Stimulated activated CD4-positive, alpha-beta T cell treated with anti-CD3 and anti-CD28 coated beads, Interleukin-1b, Interleukin-23, amount 100 ng/mL, for 1 hour (primary cell): ENCODE measurements around the gene MAMSTR.
"Not testable (repeated sequence)": the region's sequence is repeated elsewhere in the genome, so short reads cannot be mapped to it uniquely, and the experiment has no call there.

Source experiments
- DNase-seq, 2 donors: peaks; one replicate each; pipeline ENCODE4 v3.0.0-alpha.2; 2020; ENCODE audit warnings: low read depth in 2 of 2

Gene MAMSTR

DNA sequence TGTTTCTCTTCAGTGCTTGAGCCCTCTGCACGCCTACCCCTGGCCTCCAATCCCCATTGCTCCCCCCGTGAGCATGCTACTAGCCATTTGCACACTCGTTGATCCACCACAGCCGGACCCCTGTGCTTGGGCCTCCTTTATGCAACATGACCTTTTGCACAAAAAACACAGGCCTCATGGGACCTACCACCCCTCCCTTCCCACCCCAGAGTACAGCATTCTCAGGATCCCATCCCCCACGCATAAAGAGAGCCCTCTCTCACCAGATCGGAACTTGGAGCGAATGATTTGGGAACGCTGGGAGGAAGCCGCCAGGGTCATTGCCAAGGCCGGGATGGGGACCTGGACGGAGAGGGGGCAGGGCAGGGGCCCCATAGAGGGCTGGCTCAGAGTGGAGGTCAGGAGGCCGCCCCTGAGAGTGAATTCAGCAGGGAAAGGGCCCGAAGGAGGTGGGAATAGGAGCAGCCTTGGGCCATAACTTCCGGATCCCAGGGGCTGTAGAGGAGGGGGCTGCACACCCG, 754 bp downstream of the MAMSTR start:
- no peak for DNase-seq

- not testable (repeated sequence) for DNase-seq
These were observed 1.4 kb downstream of the MAMSTR start for GRCh38 chr19:48718106-48718505.

DNA sequence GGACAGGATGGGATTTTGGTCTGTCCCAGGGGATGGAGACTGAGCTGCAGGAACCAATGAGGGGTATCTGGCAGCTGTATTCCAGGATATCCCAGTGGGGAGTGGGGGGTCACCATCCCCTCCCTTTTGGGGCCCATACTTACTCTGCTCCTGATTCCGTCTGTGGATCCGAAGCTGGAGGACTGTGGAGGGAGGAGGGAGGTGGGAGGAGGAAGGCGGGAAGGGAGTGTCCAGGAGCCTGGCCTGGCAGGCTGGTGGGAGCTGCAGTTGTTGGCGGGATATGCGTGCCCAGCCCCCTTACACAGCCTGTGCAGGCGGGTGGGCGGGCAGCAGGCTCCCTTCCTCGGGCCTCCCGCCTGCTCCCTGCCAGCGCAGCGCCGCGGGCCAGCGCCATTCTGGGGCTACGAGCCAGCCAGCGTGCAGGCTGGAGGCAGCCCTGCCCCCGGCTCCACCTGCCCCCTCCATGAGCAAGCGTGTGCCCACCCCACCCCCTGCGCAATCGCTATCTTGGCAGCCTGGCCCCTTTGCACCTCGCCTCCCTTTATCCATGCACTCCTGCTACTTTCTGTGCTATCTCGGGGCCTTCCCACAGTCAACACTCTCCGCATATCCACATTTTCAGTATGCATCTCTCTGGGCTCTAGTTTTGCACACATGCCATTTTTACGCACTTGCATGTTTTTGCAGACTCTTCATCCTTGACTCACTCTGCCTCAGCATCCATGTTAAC, 2.8 kb downstream of the MAMSTR start:
- DNase-seq = no peak

DNA sequence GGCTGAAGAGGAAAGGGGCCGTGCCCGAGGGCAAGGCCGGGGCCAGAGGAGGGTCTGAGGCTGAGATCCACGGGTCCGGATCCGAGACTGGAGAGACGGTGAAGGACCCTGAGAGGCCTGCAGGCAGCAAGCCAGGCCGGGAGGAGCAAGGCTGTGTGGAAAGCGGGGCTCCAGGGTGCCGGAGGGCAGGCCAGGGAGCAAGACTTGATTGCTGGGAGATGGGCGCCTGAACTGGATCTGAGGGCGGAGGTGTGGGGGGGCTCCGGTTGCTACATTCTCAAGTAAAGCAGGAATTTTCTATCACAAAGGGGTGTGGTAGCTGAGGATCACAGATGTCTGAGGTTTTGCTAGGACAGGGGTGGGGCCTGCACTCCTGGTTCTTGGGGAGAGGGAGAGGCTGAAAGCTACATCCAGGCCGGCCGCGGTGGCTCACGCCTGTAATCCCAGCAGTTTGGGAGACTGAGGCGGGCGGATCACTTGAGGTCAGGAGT, 3.8 kb downstream of the MAMSTR start:
- no peak for DNase-seq

DNA sequence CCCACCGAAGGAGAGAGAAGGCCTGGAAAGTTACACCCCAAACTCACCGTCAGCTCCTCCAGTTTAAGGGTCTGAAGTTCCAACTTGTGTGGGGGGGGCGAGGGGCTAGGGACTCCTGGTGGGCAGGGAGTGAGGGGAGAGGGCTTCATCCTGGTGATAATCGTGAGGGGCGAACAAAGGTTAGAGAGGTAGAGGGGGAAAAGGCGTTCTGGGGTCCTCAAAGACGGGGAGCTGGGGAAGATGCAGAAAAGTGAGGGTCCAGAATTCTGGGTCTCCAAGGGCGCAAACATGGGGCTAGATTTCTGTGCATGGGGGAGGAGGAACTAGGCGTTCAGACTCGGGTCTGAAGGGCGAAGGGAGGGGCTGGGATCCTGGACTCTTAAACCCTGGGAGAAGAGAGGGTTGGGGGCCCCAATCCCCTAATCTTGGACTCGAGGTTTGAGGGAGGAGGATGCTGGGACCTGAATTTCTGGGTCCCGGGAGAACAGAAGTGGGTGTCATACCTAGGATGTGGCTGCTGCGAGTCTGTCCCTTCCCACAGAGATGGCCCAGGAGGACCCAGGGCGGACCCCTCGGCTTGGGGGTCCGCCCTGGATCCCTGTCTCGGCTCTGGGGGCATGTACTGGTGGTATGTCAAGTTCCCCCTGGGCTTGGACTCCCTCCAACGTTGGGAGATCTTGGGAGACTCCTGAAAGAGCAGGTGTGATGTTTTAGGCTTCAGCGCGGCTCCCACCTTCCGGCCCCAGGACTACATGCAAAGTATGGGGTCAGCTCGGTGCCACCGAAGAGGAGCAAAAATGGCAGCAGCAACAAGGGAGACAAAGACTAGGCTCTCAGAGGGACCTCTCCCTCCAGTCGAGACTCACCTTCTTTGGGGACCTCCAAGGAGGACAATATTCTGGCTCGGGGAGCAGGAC, 4.5 kb downstream of the MAMSTR start:
- DNase-seq = no peak

GRCh38 chr19:48713864-48714755, 5.4 kb downstream of the MAMSTR start:
- peak; percentile 92 to 94 for DNase-seq

DNA sequence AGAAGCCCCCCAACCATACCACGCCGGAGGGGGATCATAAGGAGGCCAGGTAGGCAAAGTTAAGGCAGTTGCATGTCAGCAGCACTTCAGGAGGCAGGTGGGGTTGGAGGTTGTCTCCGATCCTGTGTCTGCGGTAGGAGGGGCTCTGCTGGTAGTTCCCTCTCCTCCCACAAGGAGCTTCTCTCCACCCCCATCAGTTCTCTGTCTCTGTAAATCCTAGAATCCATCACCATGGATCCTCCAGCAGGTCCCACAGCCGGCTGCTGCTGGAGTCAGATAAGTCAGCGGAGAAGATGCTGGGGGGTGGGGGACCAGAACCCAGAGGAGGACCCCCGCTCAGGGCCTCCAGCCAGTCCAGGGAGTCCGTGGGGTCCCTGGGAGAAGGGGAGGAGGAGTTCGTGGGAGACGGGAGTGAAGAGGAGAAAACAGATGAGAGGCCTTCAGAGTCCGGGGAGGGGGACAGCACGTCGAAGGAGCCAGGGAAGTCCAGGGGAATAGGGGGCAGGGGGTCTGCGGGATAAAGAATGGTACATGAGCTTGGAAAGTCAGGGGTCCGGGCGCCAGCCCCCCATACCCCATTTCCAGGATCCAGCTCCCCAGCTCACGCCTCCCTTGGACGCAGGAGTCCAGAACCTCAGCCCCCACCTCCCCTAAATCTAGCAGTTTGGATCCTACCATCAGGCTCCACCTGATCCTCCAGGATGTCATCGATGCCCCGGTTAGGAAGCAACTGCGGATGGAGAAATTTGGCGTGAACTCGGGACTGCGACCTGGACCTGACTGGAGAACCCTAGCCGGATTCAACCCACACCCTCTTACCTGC, 6.3 kb downstream of the MAMSTR start:
- no peak for DNase-seq

GRCh38 chr19:48711106-48711662, 8.3 kb downstream of the MAMSTR start:
- no peak for DNase-seq

DNA sequence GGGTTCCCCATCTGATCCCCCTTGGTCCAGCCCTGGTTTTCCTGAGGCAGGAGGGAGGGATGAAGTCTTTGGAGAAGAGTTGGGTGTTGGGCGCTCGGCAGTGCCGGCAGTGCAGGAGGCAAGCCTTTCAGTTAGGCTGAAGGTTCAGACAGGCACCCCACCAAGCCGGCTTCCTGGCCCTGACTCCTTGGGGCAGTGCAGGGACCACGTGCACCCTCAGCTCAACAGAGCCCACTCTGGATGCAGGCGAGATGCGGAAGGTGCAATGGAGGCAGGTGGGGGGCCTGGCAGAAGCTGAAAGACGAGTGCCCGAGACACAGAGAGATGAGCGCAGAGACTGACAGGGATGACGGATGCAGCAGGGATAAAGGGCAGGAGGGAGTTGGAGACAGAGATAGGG, 11.1 kb downstream of the MAMSTR start:
- DNase-seq = no peak

- no peak for DNase-seq
These were observed 14.1 kb downstream of the MAMSTR start for GRCh38 chr19:48705431-48705830.

DNA sequence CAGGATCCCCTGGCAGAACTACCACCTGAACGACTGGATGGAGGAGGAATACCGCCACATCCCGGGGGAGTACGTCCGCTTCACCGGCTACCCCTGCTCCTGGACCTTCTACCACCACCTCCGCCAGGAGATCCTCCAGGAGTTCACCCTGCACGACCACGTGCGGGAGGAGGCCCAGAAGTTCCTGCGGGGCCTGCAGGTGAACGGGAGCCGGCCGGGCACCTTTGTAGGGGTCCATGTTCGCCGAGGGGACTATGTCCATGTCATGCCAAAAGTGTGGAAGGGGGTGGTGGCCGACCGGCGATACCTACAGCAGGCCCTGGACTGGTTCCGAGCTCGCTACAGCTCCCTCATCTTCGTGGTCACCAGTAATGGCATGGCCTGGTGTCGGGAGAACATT, 16.2 kb downstream of the MAMSTR start:
- DNase-seq = no peak

DNA sequence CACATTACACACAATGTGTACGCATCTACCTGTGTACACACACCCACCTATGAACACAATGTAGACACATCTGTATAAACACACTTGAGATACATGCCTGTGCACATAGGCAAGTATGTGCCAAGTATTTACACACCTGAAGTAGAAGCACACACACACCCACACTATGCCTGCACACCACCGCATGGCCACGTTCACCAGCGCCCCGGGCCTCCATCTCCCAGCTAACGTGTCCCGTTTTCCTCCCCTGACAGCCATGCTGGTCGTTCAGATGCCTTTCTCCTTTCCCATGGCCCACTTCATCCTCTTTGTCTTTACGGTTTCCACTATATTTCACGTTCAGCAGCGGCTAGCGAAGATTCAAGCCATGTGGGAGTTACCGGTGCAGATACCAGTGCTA, 16.8 kb downstream of the MAMSTR start:
- DNase-seq = no peak

- DNase-seq = no peak
These were observed 21.5 kb downstream of the MAMSTR start for GRCh38 chr19:48698046-48698445.

DNA sequence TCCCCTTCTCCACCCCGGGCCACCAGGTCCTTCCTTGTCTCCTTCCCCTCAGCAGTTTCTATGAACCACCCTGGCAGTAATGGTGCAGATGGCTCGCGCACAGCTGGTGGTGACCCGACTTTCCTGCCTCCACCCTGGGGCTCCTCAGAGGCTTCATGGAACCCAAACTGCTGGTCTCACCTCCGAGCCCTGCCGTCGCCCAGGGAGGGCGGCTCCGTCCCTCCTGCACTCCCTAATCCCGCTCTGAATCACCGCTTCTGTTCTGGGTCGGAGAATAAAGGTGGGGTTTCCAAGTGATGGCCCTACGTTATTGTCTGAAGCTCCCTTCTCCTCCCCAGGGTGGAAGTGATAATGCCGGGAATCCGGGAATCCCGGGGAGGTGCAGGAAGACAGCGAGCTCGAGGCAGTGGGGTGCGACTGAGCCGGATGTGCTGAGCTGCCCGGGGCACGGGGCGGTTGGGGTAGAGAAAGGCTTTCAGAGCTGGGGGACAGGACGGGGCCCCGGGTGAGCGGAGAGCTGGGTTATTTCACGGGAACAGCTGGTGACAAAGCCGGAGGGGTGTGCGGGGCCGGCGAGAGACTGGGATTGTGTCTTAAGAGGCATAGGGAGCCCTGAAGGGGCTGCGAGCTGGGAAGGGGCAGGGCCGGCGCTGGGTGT, 23.0 kb downstream of the MAMSTR start:
- no peak for DNase-seq

GRCh38 chr19:48695743-48696352, 23.7 kb downstream of the MAMSTR start, which contains the start of gene FUT2:
Gene FUT2 (plus strand): TSS chr19:48695971. CDS start chr19:48702957, 6,986 bp downstream.
- no peak for DNase-seq

DNA sequence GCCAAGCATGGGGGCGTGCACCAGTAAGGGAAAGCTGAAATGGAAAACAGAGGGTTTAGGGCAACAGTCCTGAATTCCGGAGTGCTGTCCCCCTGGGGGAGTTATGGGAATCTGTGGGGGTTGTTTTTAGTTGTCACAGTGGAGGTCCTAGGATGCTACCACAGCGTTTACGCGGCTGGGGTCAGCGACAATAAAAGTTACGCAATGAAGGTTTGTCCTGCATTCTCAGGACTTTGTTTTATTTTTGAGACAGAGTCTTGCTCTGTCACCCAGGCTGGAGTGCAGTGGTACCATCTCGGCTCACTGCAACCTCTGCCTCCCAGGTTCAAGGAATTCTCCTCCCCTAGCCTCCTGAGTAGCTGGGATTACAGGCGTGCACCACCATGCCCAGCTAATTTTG, 25.9 kb downstream of the MAMSTR start:
- not testable (repeated sequence) for DNase-seq

DNA sequence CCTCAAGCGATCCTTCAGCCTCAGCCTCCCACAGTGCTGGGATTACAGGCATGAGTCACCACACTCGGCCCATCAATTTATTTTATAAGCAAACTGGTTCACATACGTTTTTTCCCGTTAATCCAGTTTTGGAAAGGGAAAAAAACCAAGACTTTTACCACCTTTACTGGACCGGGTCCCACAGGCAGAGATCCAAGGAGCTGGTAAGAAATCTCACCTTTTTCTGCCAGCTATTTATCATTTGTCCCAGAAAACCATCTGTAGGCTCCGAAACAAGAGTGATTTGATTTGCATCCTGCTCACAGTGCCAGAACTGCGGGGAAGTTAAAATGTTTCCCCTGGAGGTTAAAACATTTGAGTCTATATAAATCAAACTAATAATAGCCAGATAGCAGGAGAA, 30.1 kb downstream of the MAMSTR start:
- no peak for DNase-seq

GRCh38 chr19:48687776-48688175, 31.7 kb downstream of the MAMSTR start:
- no peak for DNase-seq

GRCh38 chr19:48686637-48687036, 32.9 kb downstream of the MAMSTR start:
- not testable (repeated sequence) for DNase-seq
